Measurements from ENCODE around the gene RPGRIP1L. TPM values are rescaled to one million over a fixed set of nuclear protein-coding genes. Genes with fewer than 3 reads are reported as not detected.

Gene RPGRIP1L
- total RNA-seq, 1 experiment from 2014 or later, result 9.8 TPM

DNA sequence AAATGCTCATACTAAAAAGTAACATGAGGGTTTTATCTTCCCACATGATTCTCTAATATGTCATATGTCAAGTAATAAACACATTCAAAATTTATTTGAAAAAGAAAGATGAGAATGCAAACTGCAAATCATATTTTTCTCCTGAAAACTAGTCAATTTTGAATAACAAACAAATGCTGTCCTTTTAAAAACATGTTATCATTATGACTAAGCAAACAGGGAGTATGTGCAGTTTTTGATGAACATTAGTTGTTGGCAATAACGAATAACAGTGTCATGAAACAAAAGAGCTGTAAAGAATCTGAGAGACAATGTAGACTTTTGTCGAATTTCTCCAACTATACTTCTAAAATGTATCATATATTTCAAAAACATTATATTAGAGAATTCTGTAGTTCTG is 34.8 kb downstream of the RPGRIP1L start:
- 0 out of 2 replicates have a peak, but pooled peaks cover 3% of the 10 kb centered on the region for H3K4me1 Mint-ChIP-seq
- ChIA-PET CTCF (no interaction called here), POLR2A (no interaction called here)
- DNase-seq (ENCODE audit: low spot score), result no peak
- H3K9me3 Mint-ChIP-seq, result no peaks in the 10 kb centered on the region
- H3K4me3 Mint-ChIP-seq, result no peak overlapping the region
- H3K27me3 Mint-ChIP-seq (ENCODE audit: low read depth), result no peaks in the 10 kb centered on the region
- no peak overlapping the region for H3K27ac Mint-ChIP-seq
- H3K36me3 Mint-ChIP-seq, result no peaks in the 10 kb centered on the region
- TF ChIP-seq ZNF671 (CRISPR knock-in tag; IDR thresholded peaks at IDR 0.05) (no peak), NR3C1 (CRISPR knock-in tag; conservative IDR thresholded peaks at IDR 0.05; ENCODE audit: low read depth) (no peak), JAZF1 (CRISPR knock-in tag; IDR thresholded peaks at IDR 0.05) (no peak), ZNF416 (CRISPR knock-in tag; IDR thresholded peaks at IDR 0.05) (no peak), NR1H2 (CRISPR knock-in tag; IDR thresholded peaks at IDR 0.05) (no peak)
- TF ChIP-seq, protein P1, sequence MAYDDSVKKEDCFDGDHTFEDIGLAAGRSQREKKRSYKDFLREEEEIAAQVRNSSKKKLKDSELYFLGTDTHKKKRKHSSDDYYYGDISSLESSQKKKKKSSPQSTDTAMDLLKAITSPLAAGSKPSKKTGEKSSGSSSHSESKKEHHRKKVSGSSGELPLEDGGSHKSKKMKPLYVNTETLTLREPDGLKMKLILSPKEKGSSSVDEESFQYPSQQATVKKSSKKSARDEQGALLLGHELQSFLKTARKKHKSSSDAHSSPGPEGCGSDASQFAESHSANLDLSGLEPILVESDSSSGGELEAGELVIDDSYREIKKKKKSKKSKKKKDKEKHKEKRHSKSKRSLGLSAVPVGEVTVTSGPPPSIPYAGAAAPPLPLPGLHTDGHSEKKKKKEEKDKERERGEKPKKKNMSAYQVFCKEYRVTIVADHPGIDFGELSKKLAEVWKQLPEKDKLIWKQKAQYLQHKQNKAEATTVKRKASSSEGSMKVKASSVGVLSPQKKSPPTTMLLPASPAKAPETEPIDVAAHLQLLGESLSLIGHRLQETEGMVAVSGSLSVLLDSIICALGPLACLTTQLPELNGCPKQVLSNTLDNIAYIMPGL (CRISPR knock-in tag; IDR thresholded peaks at IDR 0.05), result no peak
- TF ChIP-seq, protein P2, sequence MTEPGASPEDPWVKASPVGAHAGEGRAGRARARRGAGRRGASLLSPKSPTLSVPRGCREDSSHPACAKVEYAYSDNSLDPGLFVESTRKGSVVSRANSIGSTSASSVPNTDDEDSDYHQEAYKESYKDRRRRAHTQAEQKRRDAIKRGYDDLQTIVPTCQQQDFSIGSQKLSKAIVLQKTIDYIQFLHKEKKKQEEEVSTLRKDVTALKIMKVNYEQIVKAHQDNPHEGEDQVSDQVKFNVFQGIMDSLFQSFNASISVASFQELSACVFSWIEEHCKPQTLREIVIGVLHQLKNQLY (CRISPR knock-in tag; IDR thresholded peaks at IDR 0.05), result no peak
- TF ChIP-seq, protein P3, sequence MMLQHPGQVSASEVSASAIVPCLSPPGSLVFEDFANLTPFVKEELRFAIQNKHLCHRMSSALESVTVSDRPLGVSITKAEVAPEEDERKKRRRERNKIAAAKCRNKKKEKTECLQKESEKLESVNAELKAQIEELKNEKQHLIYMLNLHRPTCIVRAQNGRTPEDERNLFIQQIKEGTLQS (CRISPR knock-in tag; conservative IDR thresholded peaks at IDR 0.05), result no peak
- ATAC-seq, result no peak

DNA sequence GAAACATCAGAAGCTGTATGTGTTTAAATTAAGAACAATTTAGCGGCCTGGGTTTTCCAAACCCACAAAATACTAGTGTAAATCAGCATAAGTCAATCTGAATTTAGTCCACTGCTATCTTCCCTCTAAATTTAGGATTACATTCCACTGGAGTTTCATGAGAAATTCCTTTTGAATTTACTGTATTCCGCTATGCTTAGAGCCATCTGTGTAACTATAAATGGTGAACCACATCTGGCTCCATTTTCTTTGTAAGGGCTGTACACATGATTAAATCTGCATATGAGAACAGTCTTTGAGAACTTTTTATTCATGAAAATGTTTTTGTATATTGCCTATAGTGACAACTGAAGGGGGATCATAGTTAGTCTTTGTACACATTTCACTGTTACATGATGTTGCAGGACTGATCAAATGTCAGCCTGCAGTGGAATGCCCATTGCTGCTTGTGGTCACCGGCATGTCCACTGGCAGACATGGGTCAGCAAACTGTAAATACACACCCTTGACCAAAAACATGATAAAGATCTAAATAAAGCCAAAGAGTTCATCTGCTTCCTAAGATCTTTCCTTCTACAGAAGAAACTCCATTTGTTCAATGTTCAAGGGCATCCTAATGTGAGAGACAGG is 36.8 kb downstream of the RPGRIP1L start:
- ChIA-PET CTCF (no interaction called here), POLR2A (no interaction called here)
- no peak overlapping the region for H3K27ac Mint-ChIP-seq
- TF ChIP-seq FOXJ3 (CRISPR knock-in tag; IDR thresholded peaks at IDR 0.05; ENCODE audit: borderline replicate concordance) (no peak), ELF4 (CRISPR knock-in tag; IDR thresholded peaks at IDR 0.05; ENCODE audit: low read depth) (no peak), ZNF263 (CRISPR knock-in tag; IDR thresholded peaks at IDR 0.05; ENCODE audit: low read depth) (no peak)
- TF ChIP-seq, protein P4, sequence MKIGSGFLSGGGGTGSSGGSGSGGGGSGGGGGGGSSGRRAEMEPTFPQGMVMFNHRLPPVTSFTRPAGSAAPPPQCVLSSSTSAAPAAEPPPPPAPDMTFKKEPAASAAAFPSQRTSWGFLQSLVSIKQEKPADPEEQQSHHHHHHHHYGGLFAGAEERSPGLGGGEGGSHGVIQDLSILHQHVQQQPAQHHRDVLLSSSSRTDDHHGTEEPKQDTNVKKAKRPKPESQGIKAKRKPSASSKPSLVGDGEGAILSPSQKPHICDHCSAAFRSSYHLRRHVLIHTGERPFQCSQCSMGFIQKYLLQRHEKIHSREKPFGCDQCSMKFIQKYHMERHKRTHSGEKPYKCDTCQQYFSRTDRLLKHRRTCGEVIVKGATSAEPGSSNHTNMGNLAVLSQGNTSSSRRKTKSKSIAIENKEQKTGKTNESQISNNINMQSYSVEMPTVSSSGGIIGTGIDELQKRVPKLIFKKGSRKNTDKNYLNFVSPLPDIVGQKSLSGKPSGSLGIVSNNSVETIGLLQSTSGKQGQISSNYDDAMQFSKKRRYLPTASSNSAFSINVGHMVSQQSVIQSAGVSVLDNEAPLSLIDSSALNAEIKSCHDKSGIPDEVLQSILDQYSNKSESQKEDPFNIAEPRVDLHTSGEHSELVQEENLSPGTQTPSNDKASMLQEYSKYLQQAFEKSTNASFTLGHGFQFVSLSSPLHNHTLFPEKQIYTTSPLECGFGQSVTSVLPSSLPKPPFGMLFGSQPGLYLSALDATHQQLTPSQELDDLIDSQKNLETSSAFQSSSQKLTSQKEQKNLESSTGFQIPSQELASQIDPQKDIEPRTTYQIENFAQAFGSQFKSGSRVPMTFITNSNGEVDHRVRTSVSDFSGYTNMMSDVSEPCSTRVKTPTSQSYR (CRISPR knock-in tag; IDR thresholded peaks at IDR 0.05), result no peak
- TF ChIP-seq, protein P5, sequence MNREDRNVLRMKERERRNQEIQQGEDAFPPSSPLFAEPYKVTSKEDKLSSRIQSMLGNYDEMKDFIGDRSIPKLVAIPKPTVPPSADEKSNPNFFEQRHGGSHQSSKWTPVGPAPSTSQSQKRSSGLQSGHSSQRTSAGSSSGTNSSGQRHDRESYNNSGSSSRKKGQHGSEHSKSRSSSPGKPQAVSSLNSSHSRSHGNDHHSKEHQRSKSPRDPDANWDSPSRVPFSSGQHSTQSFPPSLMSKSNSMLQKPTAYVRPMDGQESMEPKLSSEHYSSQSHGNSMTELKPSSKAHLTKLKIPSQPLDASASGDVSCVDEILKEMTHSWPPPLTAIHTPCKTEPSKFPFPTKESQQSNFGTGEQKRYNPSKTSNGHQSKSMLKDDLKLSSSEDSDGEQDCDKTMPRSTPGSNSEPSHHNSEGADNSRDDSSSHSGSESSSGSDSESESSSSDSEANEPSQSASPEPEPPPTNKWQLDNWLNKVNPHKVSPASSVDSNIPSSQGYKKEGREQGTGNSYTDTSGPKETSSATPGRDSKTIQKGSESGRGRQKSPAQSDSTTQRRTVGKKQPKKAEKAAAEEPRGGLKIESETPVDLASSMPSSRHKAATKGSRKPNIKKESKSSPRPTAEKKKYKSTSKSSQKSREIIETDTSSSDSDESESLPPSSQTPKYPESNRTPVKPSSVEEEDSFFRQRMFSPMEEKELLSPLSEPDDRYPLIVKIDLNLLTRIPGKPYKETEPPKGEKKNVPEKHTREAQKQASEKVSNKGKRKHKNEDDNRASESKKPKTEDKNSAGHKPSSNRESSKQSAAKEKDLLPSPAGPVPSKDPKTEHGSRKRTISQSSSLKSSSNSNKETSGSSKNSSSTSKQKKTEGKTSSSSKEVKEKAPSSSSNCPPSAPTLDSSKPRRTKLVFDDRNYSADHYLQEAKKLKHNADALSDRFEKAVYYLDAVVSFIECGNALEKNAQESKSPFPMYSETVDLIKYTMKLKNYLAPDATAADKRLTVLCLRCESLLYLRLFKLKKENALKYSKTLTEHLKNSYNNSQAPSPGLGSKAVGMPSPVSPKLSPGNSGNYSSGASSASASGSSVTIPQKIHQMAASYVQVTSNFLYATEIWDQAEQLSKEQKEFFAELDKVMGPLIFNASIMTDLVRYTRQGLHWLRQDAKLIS (CRISPR knock-in tag; IDR thresholded peaks at IDR 0.05; ENCODE audit: borderline replicate concordance), result no peak
- TF ChIP-seq, protein P6, sequence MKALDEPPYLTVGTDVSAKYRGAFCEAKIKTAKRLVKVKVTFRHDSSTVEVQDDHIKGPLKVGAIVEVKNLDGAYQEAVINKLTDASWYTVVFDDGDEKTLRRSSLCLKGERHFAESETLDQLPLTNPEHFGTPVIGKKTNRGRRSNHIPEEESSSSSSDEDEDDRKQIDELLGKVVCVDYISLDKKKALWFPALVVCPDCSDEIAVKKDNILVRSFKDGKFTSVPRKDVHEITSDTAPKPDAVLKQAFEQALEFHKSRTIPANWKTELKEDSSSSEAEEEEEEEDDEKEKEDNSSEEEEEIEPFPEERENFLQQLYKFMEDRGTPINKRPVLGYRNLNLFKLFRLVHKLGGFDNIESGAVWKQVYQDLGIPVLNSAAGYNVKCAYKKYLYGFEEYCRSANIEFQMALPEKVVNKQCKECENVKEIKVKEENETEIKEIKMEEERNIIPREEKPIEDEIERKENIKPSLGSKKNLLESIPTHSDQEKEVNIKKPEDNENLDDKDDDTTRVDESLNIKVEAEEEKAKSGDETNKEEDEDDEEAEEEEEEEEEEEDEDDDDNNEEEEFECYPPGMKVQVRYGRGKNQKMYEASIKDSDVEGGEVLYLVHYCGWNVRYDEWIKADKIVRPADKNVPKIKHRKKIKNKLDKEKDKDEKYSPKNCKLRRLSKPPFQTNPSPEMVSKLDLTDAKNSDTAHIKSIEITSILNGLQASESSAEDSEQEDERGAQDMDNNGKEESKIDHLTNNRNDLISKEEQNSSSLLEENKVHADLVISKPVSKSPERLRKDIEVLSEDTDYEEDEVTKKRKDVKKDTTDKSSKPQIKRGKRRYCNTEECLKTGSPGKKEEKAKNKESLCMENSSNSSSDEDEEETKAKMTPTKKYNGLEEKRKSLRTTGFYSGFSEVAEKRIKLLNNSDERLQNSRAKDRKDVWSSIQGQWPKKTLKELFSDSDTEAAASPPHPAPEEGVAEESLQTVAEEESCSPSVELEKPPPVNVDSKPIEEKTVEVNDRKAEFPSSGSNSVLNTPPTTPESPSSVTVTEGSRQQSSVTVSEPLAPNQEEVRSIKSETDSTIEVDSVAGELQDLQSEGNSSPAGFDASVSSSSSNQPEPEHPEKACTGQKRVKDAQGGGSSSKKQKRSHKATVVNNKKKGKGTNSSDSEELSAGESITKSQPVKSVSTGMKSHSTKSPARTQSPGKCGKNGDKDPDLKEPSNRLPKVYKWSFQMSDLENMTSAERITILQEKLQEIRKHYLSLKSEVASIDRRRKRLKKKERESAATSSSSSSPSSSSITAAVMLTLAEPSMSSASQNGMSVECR (CRISPR knock-in tag; IDR thresholded peaks at IDR 0.05; ENCODE audit: borderline replicate concordance), result no peak
- no peak overlapping the region for H3K4me3 Mint-ChIP-seq
- no peak for ATAC-seq
- no peaks in the 10 kb centered on the region for H3K27me3 Mint-ChIP-seq (ENCODE audit: low read depth)
- no peaks in the 10 kb centered on the region for H3K9me3 Mint-ChIP-seq
- H3K36me3 Mint-ChIP-seq, result no peaks in the 10 kb centered on the region
- no peak for DNase-seq (ENCODE audit: low spot score)
- H3K4me1 Mint-ChIP-seq, result peaks cover 7% of the 10 kb centered on the region

Measured in WTC11 (cell line).